ENCODE data around the gene FETUB.

DNA sequence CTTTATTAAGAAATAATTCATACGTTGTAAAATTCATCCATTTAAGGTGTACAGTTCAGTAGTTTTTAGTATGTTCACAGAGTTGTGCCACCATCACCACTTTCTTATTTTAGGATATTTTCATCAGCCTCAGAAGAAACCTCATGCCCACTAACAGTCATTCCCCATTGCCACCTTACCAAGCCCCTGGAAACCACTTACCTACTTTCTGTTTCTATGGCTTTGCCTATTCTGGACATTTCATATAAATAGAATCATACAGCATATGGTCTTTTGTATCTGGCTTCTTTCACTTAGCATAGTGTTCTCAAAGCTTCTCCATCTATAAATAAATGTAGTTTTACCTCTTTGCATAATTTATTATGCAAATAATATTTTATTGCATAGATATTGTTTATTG, 6.6 kb downstream of the FETUB start:
- TF ChIP-seq, protein P1, sequence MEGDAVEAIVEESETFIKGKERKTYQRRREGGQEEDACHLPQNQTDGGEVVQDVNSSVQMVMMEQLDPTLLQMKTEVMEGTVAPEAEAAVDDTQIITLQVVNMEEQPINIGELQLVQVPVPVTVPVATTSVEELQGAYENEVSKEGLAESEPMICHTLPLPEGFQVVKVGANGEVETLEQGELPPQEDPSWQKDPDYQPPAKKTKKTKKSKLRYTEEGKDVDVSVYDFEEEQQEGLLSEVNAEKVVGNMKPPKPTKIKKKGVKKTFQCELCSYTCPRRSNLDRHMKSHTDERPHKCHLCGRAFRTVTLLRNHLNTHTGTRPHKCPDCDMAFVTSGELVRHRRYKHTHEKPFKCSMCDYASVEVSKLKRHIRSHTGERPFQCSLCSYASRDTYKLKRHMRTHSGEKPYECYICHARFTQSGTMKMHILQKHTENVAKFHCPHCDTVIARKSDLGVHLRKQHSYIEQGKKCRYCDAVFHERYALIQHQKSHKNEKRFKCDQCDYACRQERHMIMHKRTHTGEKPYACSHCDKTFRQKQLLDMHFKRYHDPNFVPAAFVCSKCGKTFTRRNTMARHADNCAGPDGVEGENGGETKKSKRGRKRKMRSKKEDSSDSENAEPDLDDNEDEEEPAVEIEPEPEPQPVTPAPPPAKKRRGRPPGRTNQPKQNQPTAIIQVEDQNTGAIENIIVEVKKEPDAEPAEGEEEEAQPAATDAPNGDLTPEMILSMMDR (IDR thresholded peaks at IDR 0.05; ENCODE audit: insufficient read depth, low read length) = no peak
- no peak for TF ChIP-seq REST (IDR thresholded peaks at IDR 0.05; ENCODE audit: insufficient replicate concordance, low read depth)
- TF ChIP-seq POLR2AphosphoS5 (IDR thresholded peaks at IDR 0.05; ENCODE audit: low read depth) = no peak
- no peak for TF ChIP-seq SPI1 (IDR thresholded peaks at IDR 0.05; ENCODE audit: borderline replicate concordance, low read depth)
